SKM-1 (cell line): ENCODE data around the gene DIP2C.
"Not testable (repeated sequence)": the region's sequence is repeated elsewhere in the genome, so short reads cannot be mapped to it uniquely, and the experiment has no call there.

ENCODE experiments used
- DNase-seq: peaks from one replicate; lab custom pipeline; 2025; ENCODE audit not compliant: unreplicated experiment; lab: John Stamatoyannopoulos, UW

Gene DIP2C

GRCh38 chr10:644076-644942 is 45.2 kb downstream of the DIP2C start:
- DNase-seq = no peak

DNA sequence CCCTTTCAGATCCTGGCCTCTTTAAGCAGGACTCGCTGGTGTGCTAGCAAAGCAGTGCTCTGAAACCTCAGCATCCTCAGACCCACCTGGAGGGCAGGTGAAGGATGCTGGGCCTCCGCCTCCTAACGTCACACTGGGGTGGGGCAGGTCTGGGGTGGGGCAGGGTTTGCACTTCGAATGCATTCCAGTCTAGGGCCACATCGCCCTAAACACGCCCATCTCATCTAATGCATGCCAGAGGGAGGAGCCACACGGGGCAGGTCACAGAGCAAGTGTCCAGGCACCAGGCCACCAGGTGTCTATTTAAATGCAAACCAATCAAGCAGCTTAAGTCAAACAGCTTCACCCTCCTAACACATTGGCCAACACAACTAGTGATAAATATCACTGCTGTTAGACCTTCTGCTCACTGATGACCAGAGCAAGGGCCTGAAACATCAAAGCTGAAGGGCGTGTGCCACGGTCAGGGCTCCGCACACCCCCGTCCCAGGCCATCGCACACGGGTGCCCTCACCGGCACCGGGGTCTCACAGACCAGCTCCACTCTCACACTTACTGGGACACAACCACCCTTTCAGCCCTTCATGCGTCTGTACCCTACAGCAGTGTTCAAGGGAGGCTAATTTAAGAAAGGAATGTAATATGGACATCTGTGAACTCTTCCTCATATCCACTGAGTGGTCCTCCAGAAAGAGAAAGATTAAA is 47.1 kb downstream of the DIP2C start:
- DNase-seq = no peak

- DNase-seq = no peak
Observed at GRCh38 chr10:641149-642010, 48.1 kb downstream of the DIP2C start.

DNA sequence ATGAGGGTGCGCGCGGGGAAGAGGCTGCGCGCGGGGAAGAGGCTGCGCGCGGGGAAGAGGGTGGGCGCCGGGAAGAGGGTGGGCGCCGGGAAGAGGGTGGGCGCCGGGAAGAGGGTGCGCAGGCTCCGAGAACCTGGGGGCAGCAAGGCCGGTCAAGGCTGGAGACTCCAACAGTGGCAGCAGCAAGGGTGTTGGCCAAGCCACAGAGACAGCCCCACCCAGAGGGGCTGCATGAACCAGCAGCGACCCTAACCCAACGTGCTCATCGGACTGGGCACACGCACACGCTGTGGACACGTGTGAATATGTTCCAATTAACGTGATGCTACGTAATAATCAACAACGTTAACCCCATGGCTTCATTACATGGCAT is 48.8 kb downstream of the DIP2C start:
- no peak for DNase-seq

- DNase-seq = no peak
Observed at GRCh38 chr10:639751-640672, 49.5 kb downstream of the DIP2C start.

DNA sequence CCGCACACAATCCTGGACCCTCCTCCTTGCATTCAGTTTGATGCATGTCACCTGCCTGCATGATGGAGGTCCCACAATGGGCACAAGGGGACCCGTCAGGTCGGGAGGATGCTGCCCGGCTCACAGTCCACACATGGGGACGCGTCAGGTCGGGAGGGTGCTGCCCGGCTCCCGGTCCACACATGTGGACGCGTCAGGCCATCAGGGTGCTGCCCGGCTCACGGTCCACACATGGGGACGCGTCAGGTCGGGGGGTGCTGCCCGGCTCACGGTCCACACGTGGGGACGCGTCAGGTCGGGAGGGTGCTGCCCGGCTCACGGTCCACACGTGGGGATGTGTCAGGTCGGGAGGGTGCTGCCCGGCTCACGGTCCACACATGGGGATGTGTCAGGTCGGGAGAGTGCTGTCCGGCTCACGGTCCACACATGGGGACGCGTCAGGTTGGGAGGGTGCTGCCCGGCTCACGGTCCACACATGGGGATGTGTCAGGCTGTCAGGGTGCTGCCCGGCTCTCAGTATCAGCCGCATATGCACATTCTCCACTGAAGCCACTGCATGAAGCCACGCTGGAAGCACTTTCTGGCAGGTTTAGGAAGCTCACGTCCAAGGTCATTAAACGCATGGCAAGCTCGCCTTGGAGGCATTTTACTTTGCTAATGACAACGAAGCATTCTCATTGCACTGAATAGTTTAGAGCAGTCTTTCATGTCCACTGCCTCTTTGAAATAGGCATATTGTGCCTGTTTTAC is 50.3 kb downstream of the DIP2C start:
- no peak for DNase-seq

- no peak for DNase-seq
Observed at GRCh38 chr10:637771-638195, 51.7 kb downstream of the DIP2C start.

DNA sequence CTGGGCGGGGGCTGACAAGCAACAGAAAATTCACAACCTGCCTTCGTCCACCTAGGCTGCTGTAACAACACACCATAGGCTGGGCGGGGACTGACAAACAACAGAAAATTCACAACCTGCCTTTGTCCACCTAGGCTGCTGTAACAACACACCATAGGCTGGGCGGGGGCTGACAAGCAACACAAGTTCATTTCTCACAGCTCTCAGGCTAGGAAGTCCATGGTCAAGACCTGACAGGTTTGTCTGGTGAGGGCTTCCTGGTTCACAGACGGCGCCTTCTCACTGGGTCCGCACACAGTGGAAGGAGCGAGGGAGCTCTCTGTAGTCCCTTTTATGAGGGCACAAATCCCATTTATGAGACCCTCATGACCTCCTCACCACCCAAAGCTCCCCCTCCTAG is 52.2 kb downstream of the DIP2C start:
- DNase-seq = no peak

GRCh38 chr10:636769-637168 is 52.7 kb downstream of the DIP2C start:
- DNase-seq = no peak

GRCh38 chr10:636016-636730 is 53.3 kb downstream of the DIP2C start:
- DNase-seq = no peak

GRCh38 chr10:635088-635861 is 54.2 kb downstream of the DIP2C start:
- no peak for DNase-seq

- no peak for DNase-seq
Observed at GRCh38 chr10:634256-634655, 55.2 kb downstream of the DIP2C start.

DNA sequence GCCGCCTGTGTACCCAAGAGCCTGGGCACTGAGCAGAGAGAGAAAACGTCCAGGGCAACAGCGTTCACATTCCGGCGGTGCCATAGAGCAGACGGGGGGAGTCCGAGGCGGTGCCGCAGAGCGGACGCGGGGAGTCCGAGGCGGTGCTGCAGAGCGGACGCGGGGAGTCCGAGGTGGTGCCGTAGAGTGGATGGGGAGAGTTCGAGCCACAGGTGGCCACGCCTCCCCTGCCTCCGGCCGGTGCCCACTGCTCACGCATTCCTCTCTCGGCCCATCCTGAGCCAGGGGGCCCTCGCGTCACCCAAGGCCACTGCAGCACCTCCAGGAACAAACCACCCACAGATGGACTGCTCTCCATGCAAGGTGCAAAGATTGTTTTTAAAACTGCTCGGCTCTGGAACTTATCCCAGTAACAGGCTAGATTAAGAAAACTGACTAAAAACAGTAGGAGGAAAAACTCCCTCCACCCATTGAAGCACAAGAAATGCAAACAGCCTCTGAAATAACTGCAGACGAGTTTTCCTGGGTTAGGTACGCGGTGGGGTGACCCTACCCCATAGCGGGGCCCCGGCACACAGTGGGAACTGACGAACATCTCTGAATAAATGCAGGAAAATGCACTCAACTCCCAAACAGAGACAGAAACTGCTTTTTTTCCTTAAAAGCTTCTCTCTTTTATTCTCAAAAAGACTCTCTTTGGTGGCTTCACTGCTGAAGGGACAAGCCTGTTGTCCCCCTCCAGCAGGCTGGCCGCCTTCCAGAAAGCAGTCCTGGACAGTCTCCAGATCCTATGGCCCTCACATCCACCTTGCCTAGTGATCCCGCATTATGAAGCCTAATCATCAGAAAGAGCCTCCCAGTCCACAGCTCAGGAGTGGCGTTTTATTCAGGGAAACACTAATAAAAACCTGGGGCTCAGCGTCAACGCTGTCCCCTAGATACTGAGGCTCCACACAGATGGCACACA is 55.9 kb downstream of the DIP2C start:
- no peak for DNase-seq

- not testable (repeated sequence) for DNase-seq
Observed at GRCh38 chr10:632807-633177, 56.7 kb downstream of the DIP2C start.

DNA sequence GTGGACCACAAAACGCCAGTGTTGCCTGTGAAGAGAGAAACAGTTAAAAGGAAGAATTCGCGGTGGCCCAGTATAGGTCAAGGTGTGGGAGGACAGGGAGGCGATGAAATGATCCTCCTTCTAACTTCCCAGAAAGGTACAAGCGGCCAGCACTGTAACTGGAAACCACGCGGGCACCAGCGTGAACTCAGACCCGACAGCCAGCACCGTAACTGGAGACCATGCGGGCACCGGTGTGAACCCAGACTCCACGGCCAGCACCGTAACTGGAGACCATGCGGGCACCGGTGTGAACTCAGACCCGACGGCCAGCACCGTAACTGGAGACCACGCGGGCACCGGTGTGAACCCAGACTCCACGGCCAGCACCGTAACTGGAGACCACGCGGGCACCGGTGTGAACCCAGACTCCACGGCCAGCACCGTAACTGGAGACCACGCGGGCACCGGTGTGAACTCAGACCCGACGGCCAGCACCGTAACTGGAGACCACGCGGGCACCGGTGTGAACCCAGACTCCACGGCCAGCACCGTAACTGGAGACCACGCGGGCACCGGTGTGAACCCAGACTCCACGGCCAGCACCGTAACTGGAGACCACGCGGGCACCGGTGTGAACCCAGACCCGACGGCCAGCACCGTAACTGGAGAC is 57.2 kb downstream of the DIP2C start:
- not testable (repeated sequence) for DNase-seq

DNA sequence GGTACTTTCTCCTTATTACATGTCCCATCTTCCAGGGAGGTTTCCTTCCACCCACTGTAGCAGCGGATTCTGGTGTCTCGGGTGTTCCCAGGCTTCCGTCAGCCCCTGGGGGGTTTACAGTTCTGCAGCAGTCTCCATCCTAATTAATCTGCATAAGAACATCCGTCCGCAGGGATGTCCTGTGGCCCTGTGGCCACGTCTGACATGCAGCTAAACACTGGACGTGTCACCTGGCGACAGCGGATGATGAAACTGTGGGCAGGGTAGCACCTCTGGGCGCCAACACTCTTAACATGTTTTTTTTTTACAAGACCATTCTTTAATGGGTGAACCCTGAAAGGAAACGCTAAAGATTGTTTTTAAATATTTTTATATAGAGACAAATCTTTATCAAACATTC is 58.2 kb downstream of the DIP2C start:
- no peak for DNase-seq

DNA sequence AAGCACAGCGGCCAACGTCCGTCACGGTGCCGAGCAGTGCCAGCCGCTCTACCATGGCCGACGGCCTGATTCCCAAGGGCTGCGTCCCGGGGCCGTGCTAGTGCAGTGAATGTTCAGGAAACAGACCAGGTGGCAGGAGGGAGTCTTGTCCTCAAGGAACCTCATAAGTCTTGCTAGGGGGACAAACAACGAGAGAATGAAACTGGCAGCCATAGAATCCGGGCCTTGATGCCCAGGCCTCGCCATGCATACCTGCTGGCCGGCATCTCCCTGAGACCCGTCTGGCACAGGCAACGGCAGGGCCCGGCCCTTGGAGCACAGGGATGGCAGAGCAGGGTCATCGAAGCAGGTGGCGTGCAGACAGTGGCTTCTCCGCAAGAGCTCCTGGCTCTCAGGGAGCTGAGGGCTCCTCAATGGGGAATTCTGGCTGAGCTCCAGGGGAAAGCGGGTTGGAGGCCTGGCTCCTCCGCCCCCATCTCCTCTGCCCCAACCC is 58.8 kb downstream of the DIP2C start:
- DNase-seq = no peak
